ENCODE measurements around the gene ACO2.

GRCh38 chr22:41513391-41513790 lies 44.5 kb downstream of the ACO2 start:
- TF ChIP-seq POLR2A (IDR thresholded peaks at IDR 0.05) = no peak
- no peak for TF ChIP-seq CTCF (IDR thresholded peaks at IDR 0.05)
